Cardiac fibroblast (primary cell): ENCODE data around the gene EIF2A.
"Not testable (repeated sequence)": the region's sequence is repeated elsewhere in the genome, so short reads cannot be mapped to it uniquely, and the experiment has no call there.

Source experiments
- DNase-seq, 2 donors: peaks; one replicate each; pipeline versions ENCODE4 v3.0.0 to v3.0.0-alpha.2; 2010; ENCODE audit warnings: low read depth in 2 of 2
- H3K4me3 ChIP-seq, 2 donors: replicated peaks in 1 of 2; 1 replicate in 1 of 2; 2 replicates in 1 of 2; pipeline ENCODE4 v1.5.1; 2011; ENCODE audit warnings: low read depth in 2 of 2, low read length in 2 of 2, mild to moderate bottlenecking in 2 of 2, moderate library complexity in 1 of 2
- TF ChIP-seq, protein P1 (sequence below): IDR thresholded peaks from one replicate; pipeline ENCODE4 v1.5.1; 2011; ENCODE audit warnings: low read depth, mild to moderate bottlenecking, low read length, inconsistent platforms

Gene EIF2A

DNA sequence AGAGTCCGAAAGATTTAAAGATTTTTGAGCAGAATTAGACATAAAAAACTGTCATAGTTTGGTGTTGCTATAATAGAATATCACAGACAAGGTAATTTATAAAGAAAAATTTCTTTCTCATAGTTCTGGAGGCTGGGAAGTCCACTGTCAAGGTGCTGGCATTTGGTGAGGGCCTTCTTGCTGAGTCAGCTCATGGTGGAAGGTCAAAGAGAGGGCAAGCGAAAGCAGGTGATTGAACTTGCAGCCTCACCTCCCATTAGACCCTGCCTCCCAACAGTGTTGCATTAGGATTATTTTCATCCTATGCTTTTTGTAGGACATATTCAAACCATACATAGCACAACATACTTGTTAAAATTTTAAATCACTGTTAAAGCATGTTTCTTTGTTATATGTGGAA is 66.4 kb downstream of the EIF2A start:
- no peak overlapping the region for H3K4me3 ChIP-seq
- no peak for DNase-seq
- TF ChIP-seq, protein P1, sequence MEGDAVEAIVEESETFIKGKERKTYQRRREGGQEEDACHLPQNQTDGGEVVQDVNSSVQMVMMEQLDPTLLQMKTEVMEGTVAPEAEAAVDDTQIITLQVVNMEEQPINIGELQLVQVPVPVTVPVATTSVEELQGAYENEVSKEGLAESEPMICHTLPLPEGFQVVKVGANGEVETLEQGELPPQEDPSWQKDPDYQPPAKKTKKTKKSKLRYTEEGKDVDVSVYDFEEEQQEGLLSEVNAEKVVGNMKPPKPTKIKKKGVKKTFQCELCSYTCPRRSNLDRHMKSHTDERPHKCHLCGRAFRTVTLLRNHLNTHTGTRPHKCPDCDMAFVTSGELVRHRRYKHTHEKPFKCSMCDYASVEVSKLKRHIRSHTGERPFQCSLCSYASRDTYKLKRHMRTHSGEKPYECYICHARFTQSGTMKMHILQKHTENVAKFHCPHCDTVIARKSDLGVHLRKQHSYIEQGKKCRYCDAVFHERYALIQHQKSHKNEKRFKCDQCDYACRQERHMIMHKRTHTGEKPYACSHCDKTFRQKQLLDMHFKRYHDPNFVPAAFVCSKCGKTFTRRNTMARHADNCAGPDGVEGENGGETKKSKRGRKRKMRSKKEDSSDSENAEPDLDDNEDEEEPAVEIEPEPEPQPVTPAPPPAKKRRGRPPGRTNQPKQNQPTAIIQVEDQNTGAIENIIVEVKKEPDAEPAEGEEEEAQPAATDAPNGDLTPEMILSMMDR: no peak

DNA sequence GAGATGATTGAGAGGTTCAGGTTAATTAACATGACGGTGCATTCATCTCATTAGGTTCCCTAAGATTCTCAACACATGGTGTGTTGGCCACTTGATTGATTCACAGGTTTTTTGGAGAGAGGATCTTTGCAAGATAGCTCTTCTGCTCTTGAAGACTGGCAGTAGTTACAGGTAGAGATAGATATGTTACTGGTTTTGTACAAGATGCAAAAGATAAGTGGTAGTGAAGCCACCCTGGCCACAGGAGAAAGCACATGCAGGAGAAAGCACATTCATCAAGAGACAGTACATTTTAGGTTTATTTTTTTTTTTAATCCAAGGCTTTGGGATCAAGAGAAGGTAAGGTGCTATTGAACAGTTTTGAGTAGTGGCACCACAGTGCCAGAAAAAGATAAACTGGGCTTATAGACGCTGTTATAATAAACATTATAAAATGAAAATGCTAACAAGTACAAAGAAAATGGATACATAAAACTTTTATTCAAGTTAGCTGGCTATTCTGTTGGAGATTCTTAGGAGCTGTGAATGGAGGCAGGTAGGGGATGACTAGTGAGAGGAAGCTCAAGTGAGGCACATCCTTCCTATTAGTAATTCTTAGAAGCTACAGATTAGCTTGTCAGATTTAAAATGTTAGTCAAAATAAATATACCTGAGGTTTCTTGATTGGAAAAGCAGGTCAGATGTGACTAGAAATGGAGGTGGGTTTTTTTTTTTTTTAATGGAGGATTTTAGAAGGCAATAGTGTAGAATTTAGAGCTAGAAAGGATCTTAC is 67.3 kb downstream of the EIF2A start:
- no peak overlapping the region for H3K4me3 ChIP-seq
- TF ChIP-seq, protein P1: no peak
- DNase-seq: no peak

DNA sequence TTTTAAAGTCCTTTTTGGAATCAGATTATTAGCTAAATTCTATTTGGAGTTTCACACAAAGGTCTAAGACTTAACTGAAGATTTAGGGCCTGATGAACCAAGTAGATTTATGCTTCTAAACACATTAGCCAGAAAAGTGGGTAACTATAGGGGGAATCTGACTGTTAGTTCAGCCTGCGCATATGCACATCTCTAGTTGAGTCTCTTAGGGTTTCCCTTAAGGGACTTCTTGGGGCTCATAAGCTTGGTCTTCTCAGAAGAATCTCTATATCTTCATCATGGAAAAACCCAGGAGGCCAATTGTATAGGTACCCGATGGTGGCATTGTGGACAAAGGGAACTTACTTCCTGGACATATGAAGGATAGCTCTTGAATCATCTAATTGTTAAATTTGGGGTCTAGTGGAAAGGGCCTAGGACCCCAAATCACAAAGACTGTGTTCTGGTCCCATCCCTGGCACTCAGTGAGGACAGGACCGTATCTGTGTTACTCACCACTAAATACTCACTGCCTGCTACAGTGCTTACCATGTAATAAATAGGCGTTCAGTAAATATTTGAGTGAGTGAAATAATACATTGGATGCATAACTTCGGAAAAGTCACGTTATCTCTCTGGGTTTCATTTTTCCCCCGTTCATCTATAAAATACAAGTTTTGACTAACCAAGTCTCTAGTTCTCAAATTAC is 73.6 kb downstream of the EIF2A start:
- TF ChIP-seq, protein P1: no peak
- no peak for DNase-seq
- no peak overlapping the region for H3K4me3 ChIP-seq

DNA sequence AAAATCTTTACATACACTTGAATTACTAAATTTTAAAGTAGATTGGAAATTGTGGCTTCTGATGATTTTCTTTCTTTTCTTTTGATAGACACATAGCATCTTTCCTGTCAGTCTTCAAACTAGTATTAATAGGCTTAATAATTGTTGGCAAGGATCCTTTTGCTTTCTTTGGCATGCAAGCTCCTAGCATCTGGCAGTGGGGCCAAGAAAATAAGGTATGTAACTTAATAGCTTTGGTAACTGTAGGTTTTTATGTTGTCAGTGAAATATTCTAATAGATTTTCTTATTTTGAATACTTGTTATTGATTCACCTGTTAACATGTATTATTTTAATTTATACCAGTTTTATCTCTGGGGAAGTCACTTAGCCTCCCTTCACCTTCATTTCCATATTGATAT is 76.4 kb downstream of the EIF2A start:
- not testable (repeated sequence) for H3K4me3 ChIP-seq
- peak in 1 of 2 donors; percentile 25 for DNase-seq

DNA sequence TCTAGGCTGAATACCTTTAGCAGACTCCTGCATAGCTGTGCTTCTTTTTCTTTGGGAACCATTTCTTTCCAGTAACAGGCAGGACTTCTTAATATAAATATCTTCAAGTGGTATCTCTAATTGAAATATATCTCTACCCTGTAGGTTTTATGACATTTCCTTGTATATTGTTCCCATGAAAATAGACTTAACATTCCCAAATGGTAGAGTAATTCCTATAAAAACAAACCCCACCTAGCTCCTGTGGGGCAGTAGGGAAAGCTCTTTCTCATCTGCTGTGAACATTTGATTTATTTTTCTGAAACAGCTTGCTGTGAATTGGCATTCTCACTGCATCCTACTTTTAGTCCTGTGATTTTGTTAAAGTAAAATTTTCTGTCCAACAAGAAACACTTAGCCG is 77.4 kb downstream of the EIF2A start:
- DNase-seq: no peak
- TF ChIP-seq, protein P1: no peak
- H3K4me3 ChIP-seq: no peak overlapping the region

DNA sequence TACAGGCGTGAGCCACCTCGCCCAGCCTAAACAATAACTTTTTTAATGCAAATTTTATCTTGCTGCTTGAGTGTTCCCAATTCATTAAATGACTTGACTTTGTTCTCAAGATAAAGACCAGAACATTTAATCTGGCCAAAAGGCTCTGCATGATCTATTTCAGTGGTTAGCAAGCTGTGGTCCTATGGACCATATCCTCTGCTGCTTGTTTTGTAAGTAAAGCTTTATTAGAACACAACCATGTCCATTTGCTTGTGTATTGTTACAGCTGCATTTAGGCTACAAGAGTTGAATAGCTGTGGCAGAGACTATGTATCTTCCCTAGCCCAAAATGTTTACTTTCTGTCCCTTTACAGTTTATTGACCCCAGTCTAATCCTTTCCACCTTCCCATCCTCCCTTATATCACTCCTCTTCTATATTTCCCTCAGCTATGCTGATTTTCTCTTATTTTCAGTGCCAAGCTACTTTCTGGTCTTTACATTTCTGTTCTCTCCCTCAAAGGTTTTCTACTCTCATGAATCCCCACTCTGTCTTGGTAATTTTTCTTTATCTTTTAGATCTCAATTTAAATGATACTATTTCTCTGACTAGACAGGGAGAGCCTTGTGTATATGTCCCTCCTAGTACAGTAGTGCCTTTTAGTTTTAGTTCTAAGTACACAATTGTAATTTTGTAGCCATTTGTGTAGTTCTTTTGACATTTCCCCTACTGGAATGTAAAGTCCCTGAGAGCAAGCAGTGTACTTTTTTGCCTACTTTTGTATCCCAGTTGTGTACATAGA is 79.8 kb downstream of the EIF2A start:
- TF ChIP-seq, protein P1: no peak
- no peak for DNase-seq
- no peak overlapping the region for H3K4me3 ChIP-seq

DNA sequence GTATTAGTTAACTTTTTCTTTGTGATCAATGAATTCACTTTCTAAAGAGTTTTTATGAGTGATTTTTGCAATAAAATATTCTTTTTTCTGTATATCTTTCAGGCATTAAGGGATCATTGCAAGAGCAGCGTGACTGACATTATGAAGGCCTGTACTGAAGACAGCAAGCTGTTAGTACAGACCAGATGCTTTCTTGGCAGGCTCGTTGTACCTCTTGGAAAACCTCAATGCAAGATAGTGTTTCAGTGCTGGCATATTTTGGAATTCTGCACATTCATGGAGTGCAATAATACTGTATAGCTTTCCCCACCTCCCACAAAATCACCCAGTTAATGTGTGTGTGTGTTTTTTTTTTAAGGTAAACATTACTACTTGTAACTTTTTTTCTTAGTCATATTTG is 81.0 kb downstream of the EIF2A start:
- no peak overlapping the region for H3K4me3 ChIP-seq
- peak in 1 of 2 donors; percentile 78 for DNase-seq
- TF ChIP-seq, protein P1: no peak
